Measurements from ENCODE around the gene CD8A.

The CD8A gene

GRCh38 chr2:86794861-86795260, 4.1 kb upstream of the CD8A start:
- Histone ChIP-seq H3K4me1 (ENCODE audit: control insufficient read depth in 1 of 2, insufficient read depth in 2 of 2, low read length in 2 of 2) (peaks cover 0 to 8% of the 10 kb centered on the region in 2 experiments), H2BK120ac (ENCODE audit: insufficient read depth, low read length, poor library complexity) (no peak overlapping the region), H3K79me1 (ENCODE audit: low read length) (no peaks in the 10 kb centered on the region), H3K4me2 (ENCODE audit: low read length) (no peak overlapping the region), H2AFZ (ENCODE audit: insufficient read depth, low read length, poor library complexity) (no peak overlapping the region), H3K27me3 (ENCODE audit: insufficient read depth, low read length) (peaks cover 22% of the 10 kb centered on the region), H3K4ac (ENCODE audit: low read depth, low read length) (no peak overlapping the region), H3K79me2 (ENCODE audit: control insufficient read depth, insufficient read depth, low read length, poor library complexity) (no peaks in the 10 kb centered on the region), H3K18ac (ENCODE audit: low read length) (no peak overlapping the region), H3K36me3 (ENCODE audit: control insufficient read depth in 1 of 2, insufficient read depth in 2 of 2, low read length in 2 of 2) (no peaks in the 10 kb centered on the region), H4K8ac (ENCODE audit: low read depth, low read length) (no peak overlapping the region), H3K14ac (ENCODE audit: low read length) (no peak overlapping the region), H3K9ac (ENCODE audit: low read length) (no peak overlapping the region), H2BK12ac (ENCODE audit: low read length) (no peak overlapping the region), H4K12ac (ENCODE audit: low read depth, low read length) (no peak overlapping the region), H3K9me3 (ENCODE audit: insufficient read depth, low read depth, low read length) (peaks cover 13% of the 10 kb centered on the region), H3K4me3 (ENCODE audit: low read depth, low read length) (no peak overlapping the region), H3K27ac (ENCODE audit: low read depth, low read length) (no peak overlapping the region), H3K23ac (ENCODE audit: low read length) (no peak overlapping the region), H2AK5ac (ENCODE audit: low read length) (no peak overlapping the region), H2BK5ac (ENCODE audit: low read depth, low read length, poor library complexity) (no peak overlapping the region), H4K91ac (ENCODE audit: low read depth, low read length) (no peak overlapping the region)
- WGBS (ENCODE audit: extremely low coverage, insufficient coverage, insufficient read length), result no CpG with 5 or more reads among the region's 2 CpGs
- DNase-seq, result no peak

GRCh38 chr2:86793752-86794151, 3.0 kb upstream of the CD8A start:
- Histone ChIP-seq H2BK120ac (ENCODE audit: insufficient read depth, low read length, poor library complexity) (no peak overlapping the region), H4K12ac (ENCODE audit: low read depth, low read length) (no peak overlapping the region), H3K9me3 (ENCODE audit: insufficient read depth, low read depth, low read length) (peaks cover 17% of the 10 kb centered on the region), H3K14ac (ENCODE audit: low read length) (no peak overlapping the region), H3K27ac (ENCODE audit: low read depth, low read length) (no peak overlapping the region), H3K23ac (ENCODE audit: low read length) (no peak overlapping the region), H3K79me2 (ENCODE audit: control insufficient read depth, insufficient read depth, low read length, poor library complexity) (no peaks in the 10 kb centered on the region), H3K9ac (ENCODE audit: low read length) (no peak overlapping the region), H3K4me2 (ENCODE audit: low read length) (no peak overlapping the region), H3K36me3 (ENCODE audit: control insufficient read depth in 1 of 2, insufficient read depth in 2 of 2, low read length in 2 of 2) (no peaks in the 10 kb centered on the region), H3K4me1 (ENCODE audit: control insufficient read depth in 1 of 2, insufficient read depth in 2 of 2, low read length in 2 of 2) (peaks cover 0 to 8% of the 10 kb centered on the region in 2 experiments), H3K4ac (ENCODE audit: low read depth, low read length) (no peak overlapping the region), H4K91ac (ENCODE audit: low read depth, low read length) (no peak overlapping the region), H3K79me1 (ENCODE audit: low read length) (no peaks in the 10 kb centered on the region), H2AK5ac (ENCODE audit: low read length) (no peak overlapping the region), H3K18ac (ENCODE audit: low read length) (no peak overlapping the region), H2AFZ (ENCODE audit: insufficient read depth, low read length, poor library complexity) (no peak overlapping the region), H2BK12ac (ENCODE audit: low read length) (no peak overlapping the region), H2BK5ac (ENCODE audit: low read depth, low read length, poor library complexity) (no peak overlapping the region), H3K27me3 (ENCODE audit: insufficient read depth, low read length) (peaks cover 33% of the 10 kb centered on the region), H3K4me3 (ENCODE audit: low read depth, low read length) (no peak overlapping the region), H4K8ac (ENCODE audit: low read depth, low read length) (no peak overlapping the region)
- no peak for DNase-seq
- WGBS (ENCODE audit: extremely low coverage, insufficient coverage, insufficient read length), result no CpG with 5 or more reads among the region's 4 CpGs

GRCh38 chr2:86791573-86791972, 860 bp upstream of the CD8A start:
- H3K79me2 ChIP-seq (ENCODE audit: control insufficient read depth, insufficient read depth, low read length, poor library complexity), result no peaks in the 10 kb centered on the region
- no peak overlapping the region for H4K8ac ChIP-seq (ENCODE audit: low read depth, low read length)
- H2BK5ac ChIP-seq (ENCODE audit: low read depth, low read length, poor library complexity), result no peak overlapping the region
- WGBS (ENCODE audit: extremely low coverage, insufficient coverage, insufficient read length), result no CpG with 5 or more reads among the region's 7 CpGs
- no peak overlapping the region for H3K4ac ChIP-seq (ENCODE audit: low read depth, low read length)
- DNase-seq, result no peak
- no peak overlapping the region for H3K27ac ChIP-seq (ENCODE audit: low read depth, low read length)
- no peaks in the 10 kb centered on the region for H3K79me1 ChIP-seq (ENCODE audit: low read length)
- no peak overlapping the region for H3K18ac ChIP-seq (ENCODE audit: low read length)
- H3K23ac ChIP-seq (ENCODE audit: low read length), result no peak overlapping the region
- H2BK12ac ChIP-seq (ENCODE audit: low read length), result no peak overlapping the region
- no peak overlapping the region for H3K4me2 ChIP-seq (ENCODE audit: low read length)
- no peak overlapping the region for H2AFZ ChIP-seq (ENCODE audit: insufficient read depth, low read length, poor library complexity)
- no peak overlapping the region for H3K4me3 ChIP-seq (ENCODE audit: low read depth, low read length)
- peaks cover 15% of the 10 kb centered on the region for H3K9me3 ChIP-seq (ENCODE audit: insufficient read depth, low read depth, low read length)
- no peak overlapping the region for H3K14ac ChIP-seq (ENCODE audit: low read length)
- no peak overlapping the region for H2BK120ac ChIP-seq (ENCODE audit: insufficient read depth, low read length, poor library complexity)
- no peak overlapping the region for H4K12ac ChIP-seq (ENCODE audit: low read depth, low read length)
- H3K9ac ChIP-seq (ENCODE audit: low read length), result no peak overlapping the region
- peaks cover 43% of the 10 kb centered on the region for H3K27me3 ChIP-seq (ENCODE audit: insufficient read depth, low read length)
- H2AK5ac ChIP-seq (ENCODE audit: low read length), result no peak overlapping the region
- no peaks in the 10 kb centered on the region for H3K36me3 ChIP-seq (ENCODE audit: control insufficient read depth in 1 of 2, insufficient read depth in 2 of 2, low read length in 2 of 2)
- no peak overlapping the region for H4K91ac ChIP-seq (ENCODE audit: low read depth, low read length)
- H3K4me1 ChIP-seq (ENCODE audit: control insufficient read depth in 1 of 2, insufficient read depth in 2 of 2, low read length in 2 of 2), result peaks cover 0 to 8% of the 10 kb centered on the region in 2 experiments

- Histone ChIP-seq H3K4me1 (ENCODE audit: control insufficient read depth in 1 of 2, insufficient read depth in 2 of 2, low read length in 2 of 2) (peaks cover 0 to 8% of the 10 kb centered on the region in 2 experiments), H3K4ac (ENCODE audit: low read depth, low read length) (no peak overlapping the region), H2BK120ac (ENCODE audit: insufficient read depth, low read length, poor library complexity) (no peak overlapping the region), H3K14ac (ENCODE audit: low read length) (no peak overlapping the region), H3K36me3 (ENCODE audit: control insufficient read depth in 1 of 2, insufficient read depth in 2 of 2, low read length in 2 of 2) (no peaks in the 10 kb centered on the region), H3K79me2 (ENCODE audit: control insufficient read depth, insufficient read depth, low read length, poor library complexity) (no peaks in the 10 kb centered on the region), H4K12ac (ENCODE audit: low read depth, low read length) (no peak overlapping the region), H2BK12ac (ENCODE audit: low read length) (no peak overlapping the region), H3K4me3 (ENCODE audit: low read depth, low read length) (no peak overlapping the region), H3K27me3 (ENCODE audit: insufficient read depth, low read length) (peaks cover 43% of the 10 kb centered on the region), H2AFZ (ENCODE audit: insufficient read depth, low read length, poor library complexity) (no peak overlapping the region), H3K18ac (ENCODE audit: low read length) (no peak overlapping the region), H3K27ac (ENCODE audit: low read depth, low read length) (no peak overlapping the region), H2BK5ac (ENCODE audit: low read depth, low read length, poor library complexity) (no peak overlapping the region), H3K4me2 (ENCODE audit: low read length) (peak overlapping the region; percentile 47), H2AK5ac (ENCODE audit: low read length) (no peak overlapping the region), H4K91ac (ENCODE audit: low read depth, low read length) (no peak overlapping the region), H3K9ac (ENCODE audit: low read length) (no peak overlapping the region), H3K9me3 (ENCODE audit: insufficient read depth, low read depth, low read length) (peaks cover 15% of the 10 kb centered on the region), H3K23ac (ENCODE audit: low read length) (no peak overlapping the region), H4K8ac (ENCODE audit: low read depth, low read length) (no peak overlapping the region), H3K79me1 (ENCODE audit: low read length) (no peaks in the 10 kb centered on the region)
- DNase-seq, result no peak
- no CpG with 5 or more reads among the region's 40 CpGs for WGBS (ENCODE audit: extremely low coverage, insufficient coverage, insufficient read length)
These were observed 508 bp downstream of the CD8A start for GRCh38 chr2:86790134-86790675.
